Peyer's patch (tissue), 4 donors: ENCODE measurements around the gene SYNE2. TPM values are rescaled to one million over a fixed set of nuclear protein-coding genes. Genes with fewer than 3 reads are reported as not detected.

ENCODE experiments used
- DNase-seq, 3 donors: peaks; one replicate each; pipeline ENCODE4 v3.0.0-alpha.2; 2017 to 2019
- H3K27ac ChIP-seq, 4 donors: fragments of 200-600 bp; sonication (generic); one replicate each; pipeline ENCODE4 v1.5.1; 2016 to 2019
- H3K27me3 ChIP-seq, 2 donors: fragments of 200-600 bp; sonication (generic); one replicate each; pipeline ENCODE4 v1.5.1; 2019
- H3K36me3 ChIP-seq, 3 donors: fragments of 200-600 bp; sonication (generic); one replicate each; pipeline ENCODE4 v1.5.1; 2016 to 2019
- H3K4me1 ChIP-seq, 4 donors: fragments of 200-600 bp; sonication (generic); one replicate each; pipeline ENCODE4 v1.5.1; 2016 to 2019
- H3K4me3 ChIP-seq, 4 donors: fragments of 200-600 bp; sonication (generic); 1 replicate in 3 of 4; 2 replicates in 1 of 4; pipeline ENCODE4 v1.5.1; 2016 to 2019; ENCODE audit warnings: mild to moderate bottlenecking in 1 of 4
- H3K9me3 ChIP-seq, 4 donors: fragments of 200-600 bp; sonication (generic); one replicate each; pipeline ENCODE4 v1.5.1; 2016 to 2019; ENCODE audit warnings: mild to moderate bottlenecking in 1 of 4
- CTCF ChIP-seq, 6 experiments: fragments of 450-650 bp in 4 of 6; fragments of 200-600 bp in 2 of 6; sonication (generic) in 1 of 6; IDR thresholded peaks; one replicate each; pipeline ENCODE4 v1.5.1; 2017 to 2019; ENCODE audit warnings: antibody characterized with exemption in 6 of 6, mild to moderate bottlenecking in 3 of 6, moderate library complexity in 1 of 6
- POLR2A ChIP-seq, 2 donors: fragments of 450-650 bp; IDR thresholded peaks; one replicate each; pipeline ENCODE4 v1.5.1; 2017; ENCODE audit warnings: antibody characterized with exemption in 2 of 2, mild to moderate bottlenecking in 2 of 2, moderate library complexity in 2 of 2
- total RNA-seq, 4 donors: library from RNA; depleted of rRNA; stranded (reverse); fragments of >200 nt; gene quantifications; one replicate each; pipeline ENCODE4 v1.1.0, GENCODE V29; 2016

SYNE2 gene
- total RNA-seq, 4 donors from 2014 or later: 106 to 243 (median 153) TPM

GRCh38 chr14:64109819-64110554, 257.2 kb downstream of the SYNE2 start:
- TF ChIP-seq POLR2A (IDR thresholded peaks at IDR 0.05) (no peak), CTCF (IDR thresholded peaks at IDR 0.05) (no peak)
- H3K27me3 ChIP-seq: no peaks in the 10 kb centered on the region
- DNase-seq: no peak
- H3K4me1 ChIP-seq: peaks cover 0 to 6% (median 0%) of the 10 kb centered on the region in 4 donors
- peaks cover 0 to 20% (median 0%) of the 10 kb centered on the region in 3 donors for H3K36me3 ChIP-seq
- H3K9me3 ChIP-seq: no peaks in the 10 kb centered on the region
- H3K27ac ChIP-seq: no peak overlapping the region
- H3K4me3 ChIP-seq: no peak overlapping the region

GRCh38 chr14:64110802-64111201, 258.0 kb downstream of the SYNE2 start:
- no peak overlapping the region for H3K27ac ChIP-seq
- peaks cover 0 to 21% (median 0%) of the 10 kb centered on the region in 3 donors for H3K36me3 ChIP-seq
- peaks cover 0 to 6% (median 0%) of the 10 kb centered on the region in 4 donors for H3K4me1 ChIP-seq
- no peak for DNase-seq
- no peaks in the 10 kb centered on the region for H3K9me3 ChIP-seq
- H3K4me3 ChIP-seq: no peak overlapping the region
- H3K27me3 ChIP-seq: no peaks in the 10 kb centered on the region
- TF ChIP-seq POLR2A (IDR thresholded peaks at IDR 0.05) (no peak), CTCF (IDR thresholded peaks at IDR 0.05) (no peak)

- no peak for TF ChIP-seq POLR2A (IDR thresholded peaks at IDR 0.05)
- no peak for TF ChIP-seq CTCF (IDR thresholded peaks at IDR 0.05)
- Histone ChIP-seq H3K27ac (peak overlapping the region in 3 of 4 donors; percentile 30 to 80 (median 66)), H3K36me3 (peaks cover 0 to 19% (median 0%) of the 10 kb centered on the region in 3 donors), H3K4me1 (peaks cover 0 to 6% (median 0%) of the 10 kb centered on the region in 4 donors), H3K4me3 (peak overlapping the region in 2 of 4 donors; percentile 23 to 31), H3K27me3 (no peaks in the 10 kb centered on the region), H3K9me3 (no peaks in the 10 kb centered on the region)
- DNase-seq: peak in 2 of 3 donors; percentile 78 to 83
These were observed 260.3 kb downstream of the SYNE2 start for GRCh38 chr14:64112867-64113678.

- peak in 1 of 3 donors; percentile 53 for DNase-seq
- H3K4me3 ChIP-seq: peak overlapping the region in 2 of 4 donors; percentile 8 to 31
- TF ChIP-seq CTCF (IDR thresholded peaks at IDR 0.05): no peak
- TF ChIP-seq POLR2A (IDR thresholded peaks at IDR 0.05): no peak
- H3K27ac ChIP-seq: peak overlapping the region in 3 of 4 donors; percentile 0 to 80 (median 66)
- H3K36me3 ChIP-seq: peaks cover 0 to 18% (median 0%) of the 10 kb centered on the region in 3 donors
- H3K9me3 ChIP-seq: no peaks in the 10 kb centered on the region
- peaks cover 0 to 6% (median 0%) of the 10 kb centered on the region in 4 donors for H3K4me1 ChIP-seq
- H3K27me3 ChIP-seq: no peaks in the 10 kb centered on the region
These were observed 261.4 kb downstream of the SYNE2 start for GRCh38 chr14:64114166-64114565.

GRCh38 chr14:64114796-64115195, 262.0 kb downstream of the SYNE2 start:
- no peak overlapping the region for H3K27ac ChIP-seq
- DNase-seq: no peak
- peaks cover 0 to 23% (median 0%) of the 10 kb centered on the region in 3 donors for H3K36me3 ChIP-seq
- H3K4me1 ChIP-seq: peaks cover 0 to 6% (median 0%) of the 10 kb centered on the region in 4 donors
- no peak for TF ChIP-seq CTCF (IDR thresholded peaks at IDR 0.05)
- H3K4me3 ChIP-seq: no peak overlapping the region
- H3K27me3 ChIP-seq: no peaks in the 10 kb centered on the region
- H3K9me3 ChIP-seq: no peaks in the 10 kb centered on the region
